Chondrocyte (in vitro differentiated cells): ENCODE data around the gene ANXA4. TPM values are rescaled to one million over a fixed set of nuclear protein-coding genes. Genes with fewer than 3 reads are reported as not detected.

ENCODE experiments used
- DNase-seq: peaks from one replicate; pipeline ENCODE4 v3.0.0; 2021; ENCODE audit warnings: mixed read lengths, low spot score
- H3K27ac Mint-ChIP-seq: one replicate; pipeline ENCODE4 v1.8.0; 2021; ENCODE audit warnings: mild to moderate bottlenecking, moderate library complexity, mixed read lengths; ENCODE audit not compliant: unreplicated experiment
- H3K27me3 Mint-ChIP-seq: 2 replicates; pipeline ENCODE4 v1.8.0; 2021; ENCODE audit warnings: low read depth, mixed read lengths
- H3K36me3 Mint-ChIP-seq: 2 replicates; pipeline ENCODE4 v1.8.0; 2021; ENCODE audit warnings: low read depth, mixed read lengths
- H3K4me1 Mint-ChIP-seq: 2 replicates; pipeline ENCODE4 v1.8.0; 2021; ENCODE audit warnings: low read depth, mild to moderate bottlenecking, mixed read lengths
- H3K4me3 Mint-ChIP-seq: one replicate; pipeline ENCODE4 v1.8.0; 2021; ENCODE audit warnings: mild to moderate bottlenecking, moderate library complexity, mixed read lengths; ENCODE audit not compliant: unreplicated experiment
- H3K9me3 Mint-ChIP-seq: 2 replicates; pipeline ENCODE4 v1.8.0; 2021; ENCODE audit warnings: low read depth, mixed read lengths
- CTCF ChIP-seq: fragments of 200-600 bp; sonication (generic); IDR thresholded peaks from 2 replicates; pipeline ENCODE4 v1.5.0; 2021; ENCODE audit warnings: antibody characterized with exemption, mild to moderate bottlenecking, moderate library complexity
- total RNA-seq: library from RNA; stranded (reverse); gene quantifications from 3 replicates; pipeline ENCODE4 v1.2.1, GENCODE V29; 2021

The ANXA4 gene
- total RNA-seq, 1 donor from 2014 or later: 99.0 TPM

- DNase-seq: no peak
- no peaks in the 10 kb centered on the region for H3K9me3 Mint-ChIP-seq
- H3K4me3 Mint-ChIP-seq: no peak overlapping the region
- H3K27ac Mint-ChIP-seq: no peak overlapping the region
- no peak for TF ChIP-seq CTCF
- peaks cover 3% of the 10 kb centered on the region for H3K36me3 Mint-ChIP-seq
- H3K4me1 Mint-ChIP-seq: peaks cover 37% of the 10 kb centered on the region
- no peaks in the 10 kb centered on the region for H3K27me3 Mint-ChIP-seq
Measured at GRCh38 chr2:69796174-69796573, 54.2 kb downstream of the ANXA4 start.

- Mint-ChIP-seq H3K27ac (no peak overlapping the region), H3K36me3 (peaks cover 5% of the 10 kb centered on the region), H3K4me1 (peaks cover 31% of the 10 kb centered on the region), H3K27me3 (no peaks in the 10 kb centered on the region), H3K9me3 (no peaks in the 10 kb centered on the region), H3K4me3 (no peak overlapping the region)
- no peak for DNase-seq
- TF ChIP-seq CTCF: no peak
Measured at GRCh38 chr2:69797235-69797634, 55.3 kb downstream of the ANXA4 start.

GRCh38 chr2:69797836-69798289 lies 55.9 kb downstream of the ANXA4 start:
- Mint-ChIP-seq H3K4me1 (peaks cover 31% of the 10 kb centered on the region), H3K27me3 (no peaks in the 10 kb centered on the region), H3K9me3 (no peaks in the 10 kb centered on the region), H3K36me3 (peaks cover 5% of the 10 kb centered on the region), H3K4me3 (no peak overlapping the region), H3K27ac (peak overlapping the region; percentile 85)
- DNase-seq: no peak
- TF ChIP-seq CTCF: no peak

GRCh38 chr2:69798290-69798908 lies 56.5 kb downstream of the ANXA4 start:
- no peak for TF ChIP-seq CTCF
- no peaks in the 10 kb centered on the region for H3K9me3 Mint-ChIP-seq
- H3K4me1 Mint-ChIP-seq: peaks cover 31% of the 10 kb centered on the region
- H3K36me3 Mint-ChIP-seq: peaks cover 7% of the 10 kb centered on the region
- peak overlapping the region; percentile 85 for H3K27ac Mint-ChIP-seq
- peak overlapping the region; percentile 34 for H3K4me3 Mint-ChIP-seq
- DNase-seq: no peak
- H3K27me3 Mint-ChIP-seq: no peaks in the 10 kb centered on the region

- DNase-seq: no peak
- Mint-ChIP-seq H3K4me3 (peak overlapping the region; percentile 34), H3K36me3 (peaks cover 9% of the 10 kb centered on the region), H3K4me1 (peaks cover 31% of the 10 kb centered on the region), H3K9me3 (no peaks in the 10 kb centered on the region), H3K27me3 (no peaks in the 10 kb centered on the region), H3K27ac (peak overlapping the region; percentile 85)
- no peak for TF ChIP-seq CTCF
Measured at GRCh38 chr2:69798909-69799526, 57.1 kb downstream of the ANXA4 start.
